ENCODE results near the gene ZBTB17. TPM values are rescaled to one million over a fixed set of nuclear protein-coding genes. Genes with fewer than 3 reads are reported as not detected.

Gene ZBTB17
- total RNA-seq, 2 donors from 2014 or later, result 14.8 to 27.5 TPM

GRCh38 chr1:15946571-15947381, 29.1 kb downstream of the ZBTB17 start:
- TF ChIP-seq CTCF (IDR thresholded peaks at IDR 0.05), result no peak
- H3K27me3 ChIP-seq, result no peaks in the 10 kb centered on the region
- peaks cover 63% of the 10 kb centered on the region for H3K36me3 ChIP-seq
- no peak for DNase-seq (ENCODE audit: low spot score)
- no peak overlapping the region for H3K4me3 ChIP-seq
- H3K27ac ChIP-seq, result no peak overlapping the region
- H3K4me1 ChIP-seq, result peaks cover 0 to 40% of the 10 kb centered on the region in 2 donors
- no peaks in the 10 kb centered on the region for H3K9me3 ChIP-seq

- Histone ChIP-seq H3K27ac (no peak overlapping the region), H3K4me1 (peaks cover 0 to 32% of the 10 kb centered on the region in 2 donors), H3K36me3 (peaks cover 72% of the 10 kb centered on the region), H3K27me3 (no peaks in the 10 kb centered on the region), H3K4me3 (no peak overlapping the region), H3K9me3 (no peaks in the 10 kb centered on the region)
- no peak for TF ChIP-seq CTCF (IDR thresholded peaks at IDR 0.05)
- no peak for DNase-seq (ENCODE audit: low spot score)
These were observed 30.0 kb downstream of the ZBTB17 start for GRCh38 chr1:15945832-15946448.

GRCh38 chr1:15945011-15945831, 30.7 kb downstream of the ZBTB17 start:
- Histone ChIP-seq H3K27me3 (no peaks in the 10 kb centered on the region), H3K36me3 (peaks cover 79% of the 10 kb centered on the region), H3K4me1 (peaks cover 0 to 25% of the 10 kb centered on the region in 2 donors), H3K27ac (no peak overlapping the region), H3K4me3 (no peak overlapping the region), H3K9me3 (no peaks in the 10 kb centered on the region)
- no peak for TF ChIP-seq CTCF (IDR thresholded peaks at IDR 0.05)
- no peak for DNase-seq (ENCODE audit: low spot score)

GRCh38 chr1:15944308-15945010, 31.4 kb downstream of the ZBTB17 start:
- no peaks in the 10 kb centered on the region for H3K27me3 ChIP-seq
- H3K36me3 ChIP-seq, result peaks cover 86% of the 10 kb centered on the region
- DNase-seq (ENCODE audit: low spot score), result no peak
- no peaks in the 10 kb centered on the region for H3K9me3 ChIP-seq
- no peak overlapping the region for H3K4me3 ChIP-seq
- H3K27ac ChIP-seq, result no peak overlapping the region
- no peak for TF ChIP-seq CTCF (IDR thresholded peaks at IDR 0.05)
- peaks cover 0 to 21% of the 10 kb centered on the region in 2 donors for H3K4me1 ChIP-seq

- peaks cover 91% of the 10 kb centered on the region for H3K36me3 ChIP-seq
- H3K4me1 ChIP-seq, result peaks cover 0 to 21% of the 10 kb centered on the region in 2 donors
- no peaks in the 10 kb centered on the region for H3K9me3 ChIP-seq
- DNase-seq (ENCODE audit: low spot score), result peak; percentile 36
- TF ChIP-seq CTCF (IDR thresholded peaks at IDR 0.05), result no peak
- H3K27me3 ChIP-seq, result no peaks in the 10 kb centered on the region
- H3K4me3 ChIP-seq, result no peak overlapping the region
- H3K27ac ChIP-seq, result no peak overlapping the region
These were observed 32.0 kb downstream of the ZBTB17 start for GRCh38 chr1:15943992-15944307.

Measured in right atrium auricular region (tissue), 2 donors.